PFSK-1 (cell line): ENCODE measurements around the gene TLE4.

Experiments used
- FOXP2 ChIP-seq: optimal IDR thresholded peaks from 2 replicates; pipeline ENCODE3; 2011; ENCODE audit warnings: borderline replicate concordance, control low read depth, inconsistent platforms; ENCODE audit not compliant: insufficient read depth; ENCODE audit errors: extremely low read length, extremely low read depth
- POLR2AphosphoS5 ChIP-seq: IDR thresholded peaks from 2 replicates; pipeline ENCODE4 v1.6.1; 2012; ENCODE audit warnings: low read depth, mild to moderate bottlenecking, control low read depth, low read length, moderate library complexity
- TAF1 ChIP-seq: IDR thresholded peaks from 2 replicates; pipeline ENCODE4 v1.6.1; 2012; ENCODE audit warnings: low read length, control low read depth, borderline replicate concordance; ENCODE audit not compliant: insufficient read depth

DNA sequence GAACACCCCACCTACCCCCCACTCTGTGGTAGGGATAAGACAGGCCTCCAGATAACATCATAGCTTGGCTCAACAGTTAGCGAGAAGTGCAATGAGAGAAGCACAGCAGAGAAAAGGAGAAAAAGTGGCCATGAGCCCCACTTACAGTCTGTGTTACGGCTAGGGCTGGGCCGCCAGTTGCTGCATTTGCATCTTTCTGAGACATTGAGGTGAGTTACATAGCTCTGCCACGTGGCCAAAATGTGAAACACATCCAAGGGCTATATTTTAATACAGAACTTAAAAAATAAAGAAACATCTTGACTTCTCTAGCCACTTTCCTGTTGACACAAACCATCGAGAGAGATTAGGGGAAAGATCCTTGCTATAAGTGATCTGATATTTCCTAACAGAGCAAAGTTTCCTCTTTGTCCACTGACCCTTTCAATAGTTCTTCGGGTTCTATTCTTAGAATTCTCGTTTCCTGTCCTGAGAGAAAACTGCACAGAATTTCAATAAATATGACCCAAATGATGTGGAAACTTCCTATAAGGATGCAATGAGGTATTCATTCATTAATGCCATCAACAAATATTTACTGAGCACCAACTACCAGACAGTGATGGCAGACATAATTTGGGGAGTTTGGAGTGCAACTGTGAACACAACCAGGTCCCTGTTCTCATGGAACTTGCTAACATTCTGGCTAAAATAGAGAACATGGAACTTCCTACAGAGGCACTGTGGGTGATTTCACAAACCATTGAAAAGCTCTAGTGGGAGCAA, 3.2 kb upstream of the TLE4 start:
- no peak for TF ChIP-seq POLR2AphosphoS5
- no peak for TF ChIP-seq TAF1
- TF ChIP-seq FOXP2: no peak
